GM12873 (cell line): ENCODE data around the gene SMIM24.

Experiments
- CTCF ChIP-seq: IDR thresholded peaks from 2 replicates; pipeline ENCODE4 v1.5.1; 2012; ENCODE audit warnings: low read depth, mild to moderate bottlenecking, moderate library complexity, low read length, control low read depth; ENCODE audit not compliant: insufficient read depth; ENCODE audit errors: missing control alignments

Gene SMIM24

GRCh38 chr19:3512562-3513228 is 32.4 kb upstream of the SMIM24 start:
- no peak for TF ChIP-seq CTCF

- no peak for TF ChIP-seq CTCF
Observed at GRCh38 chr19:3511506-3512251, 31.4 kb upstream of the SMIM24 start.

- TF ChIP-seq CTCF, result no peak
Observed at GRCh38 chr19:3510727-3511126, 30.4 kb upstream of the SMIM24 start.

GRCh38 chr19:3509566-3509989 is 29.3 kb upstream of the SMIM24 start:
- no peak for TF ChIP-seq CTCF

- no peak for TF ChIP-seq CTCF
Observed at GRCh38 chr19:3508771-3509535, 28.6 kb upstream of the SMIM24 start.

- no peak for TF ChIP-seq CTCF
Observed at GRCh38 chr19:3507371-3508120, 27.2 kb upstream of the SMIM24 start.
